GM12891 (cell line): ENCODE measurements around the gene ZFPM1.

Source experiments
- POLR2A ChIP-seq: IDR thresholded peaks from 2 replicates; pipeline ENCODE4 v1.6.1; 2011; ENCODE audit warnings: low read depth, low read length, control low read depth
- POLR2AphosphoS5 ChIP-seq: IDR thresholded peaks from 2 replicates; pipeline ENCODE4 v1.6.1; 2011; ENCODE audit warnings: low read depth, low read length, control low read depth

GRCh38 chr16:88419790-88420189 is 33.3 kb upstream of the ZFPM1 start:
- no peak for TF ChIP-seq POLR2A
- no peak for TF ChIP-seq POLR2AphosphoS5
